Activated T-helper 2 cell treated with anti-CD3 and anti-CD28 coated beads, Interferon-gamma antibody, Interleukin-2, Interleukin-4, amounts not matched to agents 10 μg/mL and 5 μg/mL and 100 μg/mL, durations not matched to agents 14 hours and 24 hours and 36 hours (primary cell): ENCODE results near the gene ERBIN. TPM values are rescaled to one million over a fixed set of nuclear protein-coding genes. Genes with fewer than 3 reads are reported as not detected.
"Not testable (repeated sequence)": the region's sequence is repeated elsewhere in the genome, so short reads cannot be mapped to it uniquely, and the experiment has no call there.

Experiments
- DNase-seq: peaks from one replicate; pipeline ENCODE4 v3.0.0; 2021; ENCODE audit warnings: low spot score
- H3K27ac Mint-ChIP-seq: one replicate; pipeline ENCODE4 v1.8.0; 2021; ENCODE audit warnings: mixed read lengths
- H3K27me3 Mint-ChIP-seq: one replicate; pipeline ENCODE4 v1.8.0; 2021; ENCODE audit warnings: low read depth, mixed read lengths
- H3K36me3 Mint-ChIP-seq: one replicate; pipeline ENCODE4 v1.8.0; 2021; ENCODE audit warnings: low read depth, mixed read lengths
- H3K4me1 Mint-ChIP-seq: one replicate; pipeline ENCODE4 v1.8.0; 2021; ENCODE audit warnings: low read depth, mixed read lengths
- H3K4me3 Mint-ChIP-seq: one replicate; pipeline ENCODE4 v1.8.0; 2021; ENCODE audit warnings: low read depth, mild to moderate bottlenecking, moderate library complexity, mixed read lengths
- H3K9me3 Mint-ChIP-seq: one replicate; pipeline ENCODE4 v1.8.0; 2021; ENCODE audit warnings: mixed read lengths
- intact Hi-C: fragments of 100-400 bp; cut with micrococcal nuclease; formaldehyde crosslinking; loops from one replicate; pipeline ENCODE4 v1.15.1; 2023
- total RNA-seq: library from RNA; stranded (reverse); gene quantifications from 2 replicates; pipeline ENCODE4 v1.2.3, GENCODE V29; 2022

ERBIN gene
- total RNA-seq, 1 donor from 2014 or later: 39.3 TPM

- Mint-ChIP-seq H3K27ac (no peak overlapping the region), H3K4me1 (peaks cover 4% of the 10 kb centered on the region), H3K27me3 (no peaks in the 10 kb centered on the region), H3K4me3 (no peak overlapping the region), H3K9me3 (no peaks in the 10 kb centered on the region), H3K36me3 (peaks cover 22% of the 10 kb centered on the region)
- no peak for DNase-seq
- intact Hi-C loops: no loop called here
These were observed 25.0 kb downstream of the ERBIN start for GRCh38 chr5:65951330-65951729.

- Mint-ChIP-seq H3K4me3 (no peak overlapping the region), H3K36me3 (peaks cover 18% of the 10 kb centered on the region), H3K9me3 (no peaks in the 10 kb centered on the region), H3K27ac (no peak overlapping the region), H3K27me3 (no peaks in the 10 kb centered on the region), H3K4me1 (peaks cover 4% of the 10 kb centered on the region)
- intact Hi-C loops: no loop called here
- no peak for DNase-seq
These were observed 25.9 kb downstream of the ERBIN start for GRCh38 chr5:65952259-65952658.

GRCh38 chr5:65954200-65954599 is 27.8 kb downstream of the ERBIN start:
- Mint-ChIP-seq H3K36me3 (peaks cover 18% of the 10 kb centered on the region), H3K9me3 (no peaks in the 10 kb centered on the region), H3K27ac (no peak overlapping the region), H3K4me3 (no peak overlapping the region), H3K4me1 (peaks cover 4% of the 10 kb centered on the region), H3K27me3 (no peaks in the 10 kb centered on the region)
- no peak for DNase-seq
- intact Hi-C loops: no loop called here

GRCh38 chr5:65955746-65956145 is 29.4 kb downstream of the ERBIN start:
- intact Hi-C loops: no loop called here
- DNase-seq: no peak
- Mint-ChIP-seq H3K4me1 (peaks cover 4% of the 10 kb centered on the region), H3K36me3 (peaks cover 13% of the 10 kb centered on the region), H3K27me3 (no peaks in the 10 kb centered on the region), H3K4me3 (no peak overlapping the region), H3K27ac (no peak overlapping the region), H3K9me3 (no peaks in the 10 kb centered on the region)

GRCh38 chr5:65957703-65958102 is 31.3 kb downstream of the ERBIN start:
- Mint-ChIP-seq H3K36me3 (peaks cover 13% of the 10 kb centered on the region), H3K4me1 (peaks cover 16% of the 10 kb centered on the region)
- H3K27ac Mint-ChIP-seq, H3K4me3 Mint-ChIP-seq, H3K27me3 Mint-ChIP-seq, H3K9me3 Mint-ChIP-seq, intact Hi-C loops, DNase-seq: not testable (repeated sequence)

GRCh38 chr5:65961633-65962032 is 35.3 kb downstream of the ERBIN start:
- H3K27ac Mint-ChIP-seq: peak overlapping the region; percentile 5
- DNase-seq: no peak
- intact Hi-C loops: no loop called here
- no peaks in the 10 kb centered on the region for H3K27me3 Mint-ChIP-seq
- no peaks in the 10 kb centered on the region for H3K9me3 Mint-ChIP-seq
- no peak overlapping the region for H3K4me3 Mint-ChIP-seq
- H3K36me3 Mint-ChIP-seq: peaks cover 7% of the 10 kb centered on the region
- H3K4me1 Mint-ChIP-seq: peaks cover 19% of the 10 kb centered on the region

GRCh38 chr5:65967288-65968066 is 41.1 kb downstream of the ERBIN start:
- Mint-ChIP-seq H3K4me1 (peaks cover 31% of the 10 kb centered on the region), H3K9me3 (peaks cover 1% of the 10 kb centered on the region), H3K27ac (no peak overlapping the region), H3K36me3 (peaks cover 12% of the 10 kb centered on the region), H3K27me3 (no peaks in the 10 kb centered on the region), H3K4me3 (no peak overlapping the region)
- no peak for DNase-seq
- intact Hi-C loops: no loop called here

GRCh38 chr5:65969539-65970393 is 43.4 kb downstream of the ERBIN start:
- Mint-ChIP-seq H3K9me3 (peaks cover 13% of the 10 kb centered on the region), H3K27ac (no peak overlapping the region), H3K4me1 (peaks cover 30% of the 10 kb centered on the region), H3K36me3 (peaks cover 23% of the 10 kb centered on the region), H3K27me3 (no peaks in the 10 kb centered on the region), H3K4me3 (no peak overlapping the region)
- intact Hi-C loops: no loop called here
- no peak for DNase-seq

GRCh38 chr5:65970481-65971367 is 44.3 kb downstream of the ERBIN start:
- H3K27me3 Mint-ChIP-seq: no peaks in the 10 kb centered on the region
- no peak overlapping the region for H3K27ac Mint-ChIP-seq
- peaks cover 27% of the 10 kb centered on the region for H3K36me3 Mint-ChIP-seq
- H3K9me3 Mint-ChIP-seq: peaks cover 18% of the 10 kb centered on the region
- intact Hi-C loops: no loop called here
- no peak overlapping the region for H3K4me3 Mint-ChIP-seq
- H3K4me1 Mint-ChIP-seq: peaks cover 28% of the 10 kb centered on the region
- DNase-seq: no peak

- no peaks in the 10 kb centered on the region for H3K27me3 Mint-ChIP-seq
- H3K36me3 Mint-ChIP-seq: peaks cover 27% of the 10 kb centered on the region
- DNase-seq: no peak
- peaks cover 21% of the 10 kb centered on the region for H3K9me3 Mint-ChIP-seq
- H3K4me3 Mint-ChIP-seq: no peak overlapping the region
- H3K4me1 Mint-ChIP-seq: peaks cover 26% of the 10 kb centered on the region
- H3K27ac Mint-ChIP-seq: no peak overlapping the region
- intact Hi-C loops: no loop called here
These were observed 45.3 kb downstream of the ERBIN start for GRCh38 chr5:65971643-65972042.

GRCh38 chr5:65972896-65973295 is 46.5 kb downstream of the ERBIN start:
- H3K4me3 Mint-ChIP-seq, DNase-seq, H3K27me3 Mint-ChIP-seq, H3K27ac Mint-ChIP-seq, intact Hi-C loops: not testable (repeated sequence)
- Mint-ChIP-seq H3K36me3 (peaks cover 28% of the 10 kb centered on the region), H3K9me3 (peaks cover 21% of the 10 kb centered on the region), H3K4me1 (peaks cover 19% of the 10 kb centered on the region)

- Mint-ChIP-seq H3K4me1 (peaks cover 29% of the 10 kb centered on the region), H3K27ac (no peak overlapping the region), H3K36me3 (peaks cover 34% of the 10 kb centered on the region), H3K27me3 (no peaks in the 10 kb centered on the region), H3K9me3 (peaks cover 23% of the 10 kb centered on the region), H3K4me3 (no peak overlapping the region)
- intact Hi-C loops: no loop called here
- no peak for DNase-seq
These were observed 51.9 kb downstream of the ERBIN start for GRCh38 chr5:65978251-65978650.
